ENCODE results near the gene VWA3A.
"Not testable (repeated sequence)": the region's sequence is repeated elsewhere in the genome, so short reads cannot be mapped to it uniquely, and the experiment has no call there.

The VWA3A gene

GRCh38 chr16:22092143-22092933 is at the start of gene VWA3A:
TSS of gene VWA3A (plus strand) at chr16:22092541. CDS start at chr16:22092638, 97 bp downstream.
- no peak for DNase-seq (ENCODE audit: low read depth in 2 of 3, low spot score in 1 of 3)

GRCh38 chr16:22043882-22044281 is 48.5 kb upstream of the VWA3A start:
- not testable (repeated sequence) for DNase-seq (ENCODE audit: low read depth in 2 of 3, low spot score in 1 of 3)

DNA sequence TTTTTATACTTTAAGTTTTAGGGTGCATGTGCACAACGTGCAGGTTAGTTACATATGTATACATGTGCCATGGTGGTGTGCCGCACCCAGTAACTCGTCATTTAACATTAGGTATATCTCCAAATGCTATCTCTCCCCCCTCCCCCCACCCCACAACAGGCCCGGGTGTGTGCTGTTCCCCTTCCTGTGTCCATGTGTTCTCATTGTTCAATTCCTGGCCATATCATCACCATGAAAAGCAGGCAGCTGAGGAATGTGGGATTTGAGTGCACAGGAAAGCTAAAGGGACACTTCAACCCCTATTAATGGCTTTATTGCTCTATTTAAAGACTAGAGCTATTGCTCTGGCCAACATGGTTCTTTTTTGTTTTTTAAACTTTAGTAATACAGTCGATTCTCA is 46.5 kb upstream of the VWA3A start:
- DNase-seq (ENCODE audit: low read depth in 2 of 3, low spot score in 1 of 3) = not testable (repeated sequence)

GRCh38 chr16:22050963-22051362 is 41.4 kb upstream of the VWA3A start:
- no peak for DNase-seq (ENCODE audit: low read depth in 2 of 3, low spot score in 1 of 3)

- no peak for DNase-seq (ENCODE audit: low read depth in 2 of 3, low spot score in 1 of 3)
Measured at GRCh38 chr16:22052980-22053379, 39.4 kb upstream of the VWA3A start.

GRCh38 chr16:22053921-22054341 is 38.4 kb upstream of the VWA3A start:
- DNase-seq (ENCODE audit: low read depth in 2 of 3, low spot score in 1 of 3) = no peak

DNA sequence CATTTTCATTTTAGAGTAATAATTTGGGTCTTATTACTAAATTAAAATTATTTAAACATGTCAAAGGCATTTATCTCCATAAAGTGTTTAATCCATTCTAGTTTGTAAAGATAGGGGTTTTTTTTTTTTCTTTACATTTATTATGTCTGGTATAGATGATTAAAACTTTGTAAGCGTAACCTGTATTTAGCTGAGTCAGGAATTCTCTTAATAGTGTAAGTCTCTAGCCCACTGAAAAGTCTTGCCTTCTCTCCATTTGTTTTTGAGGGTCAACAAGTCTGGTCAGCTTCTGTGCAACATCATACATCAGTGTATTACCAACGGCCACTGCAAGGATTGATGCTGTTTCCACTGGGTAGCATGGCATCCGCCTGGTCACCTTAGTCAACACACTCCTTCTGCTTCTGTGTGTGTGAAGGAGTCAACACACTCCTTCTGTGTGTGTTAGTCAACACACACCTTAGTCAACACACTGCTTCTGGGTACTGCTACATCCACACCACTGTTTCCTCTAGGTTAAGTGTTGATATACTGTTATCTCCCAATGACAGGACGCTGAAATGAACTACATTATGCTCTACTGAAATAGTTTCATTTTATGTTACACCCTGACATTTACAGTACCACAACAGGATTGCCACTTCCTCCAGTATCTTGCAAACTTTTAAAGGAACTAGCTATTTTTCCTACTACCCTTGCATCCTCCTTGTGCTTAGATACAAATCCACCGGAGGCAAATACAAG is 37.3 kb upstream of the VWA3A start:
- no peak for DNase-seq (ENCODE audit: low read depth in 2 of 3, low spot score in 1 of 3)

GRCh38 chr16:22055881-22056280 is 36.5 kb upstream of the VWA3A start:
- no peak for DNase-seq (ENCODE audit: low read depth in 2 of 3, low spot score in 1 of 3)

GRCh38 chr16:22063888-22064467 is 28.4 kb upstream of the VWA3A start:
- no peak for DNase-seq (ENCODE audit: low read depth in 2 of 3, low spot score in 1 of 3)

- DNase-seq (ENCODE audit: low read depth in 2 of 3, low spot score in 1 of 3) = no peak
Measured at GRCh38 chr16:22065252-22065651, 27.1 kb upstream of the VWA3A start.

DNA sequence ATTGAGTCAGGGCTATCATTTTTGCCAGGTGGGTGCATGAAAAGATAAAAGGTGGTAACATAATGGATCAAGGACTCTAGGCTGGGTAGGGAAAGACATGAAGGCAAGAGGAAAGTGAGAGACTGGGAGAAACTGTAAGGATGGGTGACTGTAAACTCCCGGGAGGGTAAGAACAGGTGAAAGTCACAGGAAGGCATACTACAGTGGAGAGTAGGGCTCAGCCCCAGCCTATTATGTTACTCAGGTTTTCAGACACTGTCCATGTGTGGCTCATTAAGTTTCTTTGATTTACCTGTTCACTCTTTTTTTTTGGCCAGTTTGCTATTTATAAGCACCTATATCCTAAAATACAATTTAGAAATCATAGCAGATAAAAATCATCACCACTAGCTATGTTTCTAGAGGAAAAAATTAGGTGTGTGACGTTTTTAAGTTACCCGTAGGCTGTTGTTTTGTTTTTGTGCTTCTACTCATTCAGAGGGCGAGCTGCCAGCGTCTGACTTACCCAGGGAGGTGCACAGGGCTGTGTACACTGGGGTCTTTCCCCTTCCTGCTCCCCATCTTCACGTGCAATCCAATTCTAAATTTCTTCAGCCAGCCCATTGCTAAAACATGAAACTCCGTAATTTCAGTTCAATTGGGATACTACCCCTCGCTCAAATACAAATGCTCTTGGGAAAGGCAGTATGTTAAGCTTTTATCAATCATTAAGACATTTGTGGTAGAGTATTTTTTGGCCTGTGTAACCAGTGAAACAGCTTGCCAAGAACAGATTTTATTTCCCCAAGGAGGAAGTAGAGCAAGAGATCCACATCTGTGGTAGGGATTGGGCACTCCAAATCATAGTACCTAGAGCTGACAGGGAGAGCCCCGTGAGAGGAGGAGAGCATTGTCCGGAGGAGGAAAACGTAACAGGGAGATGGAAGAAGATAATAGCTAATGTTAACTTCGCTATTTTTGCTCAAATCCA is 21.7 kb upstream of the VWA3A start:
- no peak for DNase-seq (ENCODE audit: low read depth in 2 of 3, low spot score in 1 of 3)

GRCh38 chr16:22071331-22071910 is 20.9 kb upstream of the VWA3A start:
- DNase-seq (ENCODE audit: low read depth in 2 of 3, low spot score in 1 of 3) = no peak

DNA sequence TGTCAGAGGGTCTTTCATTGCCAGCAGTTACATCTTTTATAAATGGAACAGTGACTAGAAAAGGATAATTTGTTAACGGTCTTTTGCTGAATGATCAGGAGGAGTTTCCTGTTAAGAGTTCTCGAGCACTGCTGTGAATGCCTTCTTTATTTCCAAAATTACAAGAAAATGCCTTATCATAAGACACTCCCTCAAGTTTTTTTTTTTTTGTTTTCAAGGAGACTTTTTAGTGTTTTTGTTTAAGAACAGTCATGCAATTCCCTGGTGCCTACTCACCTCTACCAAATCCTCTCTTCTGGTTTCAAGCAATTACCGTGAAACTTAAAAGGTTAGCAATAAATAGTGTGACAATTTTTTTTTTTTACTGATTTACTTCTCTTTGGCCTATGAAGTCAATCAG is 19.0 kb upstream of the VWA3A start:
- no peak for DNase-seq (ENCODE audit: low read depth in 2 of 3, low spot score in 1 of 3)

GRCh38 chr16:22075043-22075757 is 17.1 kb upstream of the VWA3A start:
- DNase-seq (ENCODE audit: low read depth in 2 of 3, low spot score in 1 of 3) = no peak

DNA sequence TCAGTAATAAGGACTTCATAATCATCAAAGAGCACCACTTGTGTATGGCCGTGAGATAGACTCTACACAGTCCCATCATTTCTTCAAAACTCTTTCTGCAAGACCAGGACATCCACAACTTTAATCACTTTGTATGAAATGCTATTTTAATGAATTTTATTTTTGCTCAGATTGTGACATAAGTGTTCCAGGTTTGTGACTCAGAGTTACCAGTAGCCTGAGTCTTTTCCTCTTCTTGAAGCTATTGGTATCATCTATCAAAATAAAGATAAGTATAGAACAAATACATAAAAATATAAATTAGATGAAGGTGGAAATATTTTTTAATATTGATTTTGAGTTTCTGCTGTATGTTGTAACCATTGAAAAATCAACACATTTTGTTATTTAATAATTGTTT is 16.6 kb upstream of the VWA3A start:
- DNase-seq (ENCODE audit: low read depth in 2 of 3, low spot score in 1 of 3) = no peak

DNA sequence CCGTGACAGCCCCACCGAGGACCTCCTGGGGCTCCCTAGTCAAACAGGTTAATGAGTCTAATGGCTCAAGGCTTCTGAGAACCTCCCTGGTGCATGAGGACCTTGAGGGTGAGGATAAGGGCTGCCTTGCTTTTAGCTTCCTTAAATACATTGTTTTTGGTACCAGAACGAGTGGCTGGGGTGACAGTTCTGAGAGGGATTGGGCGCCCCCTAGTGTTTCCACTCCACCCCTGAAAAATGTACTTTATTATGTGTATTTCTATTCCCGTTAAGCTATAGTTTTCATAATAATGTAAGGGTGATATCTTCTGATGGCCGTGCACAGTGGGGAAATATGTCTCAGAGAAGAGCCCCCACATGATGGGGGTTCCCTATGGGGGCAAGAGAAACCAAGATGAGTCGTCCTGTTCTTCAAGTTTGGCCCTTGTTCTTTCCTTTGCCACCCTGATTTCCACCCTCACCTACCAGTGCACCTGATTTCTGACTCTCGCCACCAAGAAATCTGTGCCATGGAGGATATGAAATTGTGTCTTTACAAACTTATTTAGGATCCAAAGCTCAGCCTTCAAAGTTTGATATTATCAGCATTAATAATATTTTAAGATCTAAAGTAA is 14.5 kb upstream of the VWA3A start:
- peak; percentile 37 to 82 (median 58) for DNase-seq (ENCODE audit: low read depth in 2 of 3, low spot score in 1 of 3)

DNA sequence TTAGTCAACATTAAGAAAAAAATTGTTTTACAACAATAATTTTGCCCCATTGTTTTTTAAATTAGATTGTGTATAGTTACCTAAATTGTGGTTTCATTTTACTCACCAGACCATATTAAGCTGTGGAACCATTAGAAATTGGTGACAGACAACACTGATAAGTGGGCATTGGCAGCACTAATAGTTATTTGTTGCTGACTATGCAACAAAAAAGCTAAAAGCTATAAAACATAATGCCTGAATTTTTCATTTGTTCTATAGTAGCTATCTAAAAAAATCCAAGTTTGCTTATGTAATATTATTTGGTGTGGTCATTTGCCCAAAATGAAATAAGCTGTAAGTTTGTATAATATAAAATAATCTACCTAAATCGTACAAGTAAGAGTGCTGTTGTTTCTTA is 13.7 kb upstream of the VWA3A start:
- no peak for DNase-seq (ENCODE audit: low read depth in 2 of 3, low spot score in 1 of 3)

- no peak for DNase-seq (ENCODE audit: low read depth in 2 of 3, low spot score in 1 of 3)
Measured at GRCh38 chr16:22081050-22081449, 11.3 kb upstream of the VWA3A start.

GRCh38 chr16:22086440-22086839 is 5.9 kb upstream of the VWA3A start:
- DNase-seq (ENCODE audit: low read depth in 2 of 3, low spot score in 1 of 3) = no peak

DNA sequence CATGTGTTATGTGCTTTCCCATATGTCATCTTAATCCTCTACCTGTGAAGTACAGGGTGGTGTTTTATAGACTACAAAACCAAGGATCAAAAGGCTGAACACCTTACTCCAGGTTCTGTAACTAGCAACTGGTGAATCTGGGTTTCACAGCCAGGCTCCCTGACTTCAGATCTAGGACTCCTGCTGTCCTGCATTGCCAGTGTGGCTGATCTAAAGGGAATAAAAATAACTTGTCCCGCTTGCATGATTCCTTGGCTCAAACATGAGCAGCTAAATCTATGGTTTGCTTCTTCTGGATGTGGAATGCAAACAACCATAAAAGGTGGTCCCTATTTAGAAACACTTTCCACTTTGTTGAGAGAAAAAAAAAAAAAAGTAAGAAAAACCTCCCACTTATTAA is 3.7 kb upstream of the VWA3A start:
- no peak for DNase-seq (ENCODE audit: low read depth in 2 of 3, low spot score in 1 of 3)
